Sigmoid colon (tissue), 7 donors: Measurements from ENCODE around the gene WDR75. TPM values are rescaled to one million over a fixed set of nuclear protein-coding genes. Genes with fewer than 3 reads are reported as not detected.

ENCODE experiments used
- DNase-seq: peaks from one replicate; pipeline ENCODE4 v3.0.0-alpha.2; 2019
- H3K27ac ChIP-seq, 4 donors: fragments of 200-600 bp; sonication (generic); one replicate each; pipeline ENCODE4 v1.5.1; 2016 to 2019; ENCODE audit warnings: mild to moderate bottlenecking in 1 of 4
- H3K27me3 ChIP-seq, 3 donors: fragments of 200-600 bp; sonication (generic); one replicate each; pipeline ENCODE4 v1.5.1; 2019; ENCODE audit warnings: mild to moderate bottlenecking in 1 of 3
- H3K36me3 ChIP-seq, 4 donors: fragments of 200-600 bp; sonication (generic); one replicate each; pipeline ENCODE4 v1.5.1; 2016 to 2019
- H3K4me1 ChIP-seq, 4 donors: fragments of 200-600 bp; sonication (generic); one replicate each; pipeline ENCODE4 v1.5.1; 2017 to 2019
- H3K4me3 ChIP-seq, 4 donors: fragments of 200-600 bp; sonication (generic); one replicate each; pipeline ENCODE4 v1.5.1; 2017 to 2019; ENCODE audit warnings: mild to moderate bottlenecking in 2 of 4, moderate library complexity in 1 of 4
- H3K9me3 ChIP-seq, 4 donors: fragments of 200-600 bp in 3 of 4; sonication (generic) in 3 of 4; one replicate each; pipeline versions ENCODE4 v1.5.1 to v1.6.1; 2013 to 2019
- EP300 ChIP-seq, 4 donors: sonication (generic); formaldehyde crosslinking; IDR thresholded peaks; one replicate each; pipeline ENCODE4 v1.6.1; 2017; ENCODE audit warnings: antibody characterized with exemption in 4 of 4
- POLR2A ChIP-seq, 2 donors: fragments of 450-650 bp; IDR thresholded peaks; one replicate each; pipeline ENCODE4 v1.6.1; 2016; ENCODE audit warnings: antibody characterized with exemption in 2 of 2, mild to moderate bottlenecking in 2 of 2, moderate library complexity in 2 of 2
- POLR2AphosphoS5 ChIP-seq, 4 donors: sonication (generic); formaldehyde crosslinking; IDR thresholded peaks; one replicate each; pipeline ENCODE4 v1.6.1; 2017; ENCODE audit warnings: antibody characterized with exemption in 4 of 4
- WGBS, 2 donors: extraction: QIAGEN DNeasy Blood & Tissue Kit; methylation state at CpG; one replicate each; pipeline ENCODE4 v1.1.7; 2013; 5-methylcytosine and 5-hydroxymethylcytosine counted together
- intact Hi-C: fragments of 100-400 bp; cut with DNase I; formaldehyde crosslinking; loops from one replicate; pipeline ENCODE4 v1.15.1; 2023
- polyA plus RNA-seq, 3 donors: library from polyadenylated mRNA; stranded (reverse); fragments of 200-250 nt; gene quantifications; one replicate each; pipeline ENCODE4 v1.2.3, GENCODE V29; 2013
- total RNA-seq, 4 donors: library from RNA; depleted of rRNA; stranded (reverse); fragments of >200 nt; gene quantifications; one replicate each; pipeline ENCODE4 v1.1.0, GENCODE V29; 2016
- TF ChIP-seq, protein P1 (sequence below), 4 experiments: fragments of 450-650 bp in 3 of 4; fragments of 200-600 bp in 1 of 4; IDR thresholded peaks; one replicate each; pipeline ENCODE4 v1.5.1; 2016 to 2019; ENCODE audit warnings: antibody characterized with exemption in 4 of 4, mild to moderate bottlenecking in 3 of 4, moderate library complexity in 2 of 4
- donor health status: healthy with polysubstance abuse.
- donor health status: Bipolar disorder and iron deficiency.
- donor health status: healthy.

The WDR75 gene
- total and polyA plus RNA-seq, 7 donors, result 7.6 to 43.5 (median 25.8) TPM

DNA sequence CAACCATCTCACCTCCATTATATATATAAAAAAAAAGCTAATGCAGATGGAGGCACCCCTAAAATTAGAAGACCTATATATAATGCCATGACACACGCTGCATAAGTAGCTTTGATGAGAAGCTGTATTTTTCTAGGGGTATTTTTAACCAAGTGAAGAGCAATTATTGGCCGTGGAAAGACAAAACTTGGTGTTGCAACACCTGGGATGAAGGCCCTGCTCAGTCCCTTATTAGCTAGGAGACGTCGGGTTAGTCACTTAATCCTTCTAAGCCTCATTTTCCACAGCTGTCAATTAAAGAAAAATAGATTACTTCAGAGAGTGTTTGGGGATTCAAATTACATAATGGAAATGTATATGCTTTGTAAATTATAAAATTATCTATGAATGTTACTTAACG, 63.0 kb downstream of the WDR75 start:
- no peaks in the 10 kb centered on the region for H3K36me3 ChIP-seq
- no peak overlapping the region for H3K4me3 ChIP-seq
- DNase-seq, result no peak
- H3K9me3 ChIP-seq, result no peaks in the 10 kb centered on the region
- intact Hi-C loops, result no loop called here
- 90 to 95% methylated on average over 5 of the region's 5 CpGs for WGBS, 2 donors
- no peak overlapping the region for H3K27ac ChIP-seq
- no peaks in the 10 kb centered on the region for H3K4me1 ChIP-seq
- H3K27me3 ChIP-seq, result no peaks in the 10 kb centered on the region
- no peak for TF ChIP-seq POLR2AphosphoS5 (IDR thresholded peaks at IDR 0.05)
- TF ChIP-seq EP300 (IDR thresholded peaks at IDR 0.05), result no peak
- TF ChIP-seq, protein P1, sequence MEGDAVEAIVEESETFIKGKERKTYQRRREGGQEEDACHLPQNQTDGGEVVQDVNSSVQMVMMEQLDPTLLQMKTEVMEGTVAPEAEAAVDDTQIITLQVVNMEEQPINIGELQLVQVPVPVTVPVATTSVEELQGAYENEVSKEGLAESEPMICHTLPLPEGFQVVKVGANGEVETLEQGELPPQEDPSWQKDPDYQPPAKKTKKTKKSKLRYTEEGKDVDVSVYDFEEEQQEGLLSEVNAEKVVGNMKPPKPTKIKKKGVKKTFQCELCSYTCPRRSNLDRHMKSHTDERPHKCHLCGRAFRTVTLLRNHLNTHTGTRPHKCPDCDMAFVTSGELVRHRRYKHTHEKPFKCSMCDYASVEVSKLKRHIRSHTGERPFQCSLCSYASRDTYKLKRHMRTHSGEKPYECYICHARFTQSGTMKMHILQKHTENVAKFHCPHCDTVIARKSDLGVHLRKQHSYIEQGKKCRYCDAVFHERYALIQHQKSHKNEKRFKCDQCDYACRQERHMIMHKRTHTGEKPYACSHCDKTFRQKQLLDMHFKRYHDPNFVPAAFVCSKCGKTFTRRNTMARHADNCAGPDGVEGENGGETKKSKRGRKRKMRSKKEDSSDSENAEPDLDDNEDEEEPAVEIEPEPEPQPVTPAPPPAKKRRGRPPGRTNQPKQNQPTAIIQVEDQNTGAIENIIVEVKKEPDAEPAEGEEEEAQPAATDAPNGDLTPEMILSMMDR (IDR thresholded peaks at IDR 0.05), result no peak
- TF ChIP-seq POLR2A (IDR thresholded peaks at IDR 0.05), result no peak

DNA sequence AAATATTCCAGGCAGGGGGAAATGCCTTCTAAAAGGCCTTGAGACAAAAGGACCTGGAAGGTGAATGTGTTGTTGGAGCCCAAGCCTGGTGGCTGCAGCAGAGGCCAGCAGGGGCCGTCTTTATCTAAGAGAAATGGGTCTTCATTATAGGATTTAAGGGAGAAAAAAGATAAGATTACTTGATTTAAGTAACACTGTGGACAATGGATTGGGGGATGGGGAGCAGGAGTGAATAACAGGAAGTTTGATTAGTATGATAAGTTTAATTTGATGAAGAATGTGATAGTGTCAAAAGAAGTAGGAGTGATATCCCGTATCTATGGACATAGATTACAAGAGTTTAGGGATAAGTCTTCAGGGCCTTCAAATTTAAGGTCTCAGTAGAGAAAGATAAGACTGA, 64.2 kb downstream of the WDR75 start:
- no peaks in the 10 kb centered on the region for H3K36me3 ChIP-seq
- DNase-seq, result no peak
- H3K4me3 ChIP-seq, result no peak overlapping the region
- H3K27ac ChIP-seq, result no peak overlapping the region
- H3K27me3 ChIP-seq, result no peaks in the 10 kb centered on the region
- TF ChIP-seq, protein P1 (IDR thresholded peaks at IDR 0.05), result no peak
- no peak for TF ChIP-seq EP300 (IDR thresholded peaks at IDR 0.05)
- no peak for TF ChIP-seq POLR2A (IDR thresholded peaks at IDR 0.05)
- no peak for TF ChIP-seq POLR2AphosphoS5 (IDR thresholded peaks at IDR 0.05)
- no peaks in the 10 kb centered on the region for H3K9me3 ChIP-seq
- WGBS, 2 donors, result 83% methylated on average over 2 of the region's 2 CpGs
- intact Hi-C loops, result no loop called here
- H3K4me1 ChIP-seq, result no peaks in the 10 kb centered on the region

DNA sequence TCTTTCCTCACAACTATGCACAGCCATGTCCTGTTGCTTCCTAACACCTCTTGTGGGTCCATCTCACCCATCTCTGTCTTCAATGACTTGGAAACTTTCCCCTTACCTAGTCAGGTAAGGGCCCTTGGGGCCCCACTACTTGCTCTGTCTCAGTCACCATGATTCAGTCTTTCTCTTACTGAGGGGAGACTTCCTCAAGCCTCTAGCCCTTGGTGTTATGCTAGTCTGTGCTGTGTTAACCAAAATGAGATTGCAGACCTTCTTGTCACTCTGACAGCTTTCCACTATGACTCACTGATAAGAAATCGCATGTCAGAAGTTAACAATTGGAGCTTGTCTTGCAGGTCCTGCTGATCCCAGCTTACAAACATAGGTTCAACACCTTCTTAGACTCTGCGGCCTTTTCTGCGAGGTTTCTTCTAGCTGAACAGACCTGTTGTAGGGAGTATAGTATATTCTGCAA, 65.3 kb downstream of the WDR75 start:
- no peak for DNase-seq
- intact Hi-C loops, result no loop called here
- H3K4me1 ChIP-seq, result no peaks in the 10 kb centered on the region
- no peaks in the 10 kb centered on the region for H3K27me3 ChIP-seq
- WGBS, 2 donors, result 70 to 81% methylated on average over 3 of the region's 3 CpGs
- H3K9me3 ChIP-seq, result no peaks in the 10 kb centered on the region
- TF ChIP-seq POLR2A (IDR thresholded peaks at IDR 0.05) (no peak), EP300 (IDR thresholded peaks at IDR 0.05) (no peak), POLR2AphosphoS5 (IDR thresholded peaks at IDR 0.05) (no peak)
- TF ChIP-seq, protein P1 (IDR thresholded peaks at IDR 0.05), result no peak
- H3K4me3 ChIP-seq, result no peak overlapping the region
- no peaks in the 10 kb centered on the region for H3K36me3 ChIP-seq
- no peak overlapping the region for H3K27ac ChIP-seq

DNA sequence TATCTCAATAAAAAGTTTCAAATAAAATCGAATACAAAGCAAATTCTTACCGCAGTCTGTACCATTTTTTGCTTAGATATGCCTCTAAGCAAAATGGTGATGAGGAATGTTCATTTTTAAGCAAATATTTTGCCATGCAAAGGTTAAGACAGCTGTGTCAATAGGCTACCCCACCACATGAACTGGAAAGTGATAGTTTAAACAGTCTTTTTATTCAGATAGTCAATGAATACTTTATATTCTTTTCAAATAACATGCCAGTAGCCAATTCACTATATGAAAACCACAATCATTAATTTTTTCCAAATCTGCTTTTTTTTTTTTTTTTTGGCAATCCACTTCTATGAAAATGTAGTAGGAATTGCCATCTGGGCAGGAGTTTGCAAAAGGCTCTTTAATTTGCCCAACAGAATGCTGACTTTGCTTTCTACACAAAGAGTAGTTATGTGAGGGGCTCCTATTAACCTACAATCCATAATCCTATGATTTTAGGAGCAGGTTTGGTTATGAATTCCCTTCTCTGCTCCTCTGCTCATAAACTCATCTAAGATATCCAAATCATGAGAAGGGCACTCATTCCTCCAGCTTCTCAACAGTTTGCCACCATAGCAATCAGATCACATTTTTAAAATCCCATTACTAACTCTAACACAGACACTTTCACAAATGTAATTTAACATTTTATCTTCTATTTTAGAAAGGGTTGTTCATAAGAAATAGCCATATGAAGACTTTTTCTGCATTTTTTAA, 70.1 kb downstream of the WDR75 start:
- TF ChIP-seq POLR2AphosphoS5 (IDR thresholded peaks at IDR 0.05) (no peak), POLR2A (IDR thresholded peaks at IDR 0.05) (no peak), EP300 (IDR thresholded peaks at IDR 0.05) (no peak)
- TF ChIP-seq, protein P1 (IDR thresholded peaks at IDR 0.05), result no peak
- no peaks in the 10 kb centered on the region for H3K4me1 ChIP-seq
- no peak overlapping the region for H3K27ac ChIP-seq
- no peaks in the 10 kb centered on the region for H3K36me3 ChIP-seq
- no peak for DNase-seq
- H3K9me3 ChIP-seq, result no peaks in the 10 kb centered on the region
- 89 to 93% methylated on average over 2 of the region's 2 CpGs for WGBS, 2 donors
- intact Hi-C loops, result no loop called here
- H3K4me3 ChIP-seq, result no peak overlapping the region
- no peaks in the 10 kb centered on the region for H3K27me3 ChIP-seq

DNA sequence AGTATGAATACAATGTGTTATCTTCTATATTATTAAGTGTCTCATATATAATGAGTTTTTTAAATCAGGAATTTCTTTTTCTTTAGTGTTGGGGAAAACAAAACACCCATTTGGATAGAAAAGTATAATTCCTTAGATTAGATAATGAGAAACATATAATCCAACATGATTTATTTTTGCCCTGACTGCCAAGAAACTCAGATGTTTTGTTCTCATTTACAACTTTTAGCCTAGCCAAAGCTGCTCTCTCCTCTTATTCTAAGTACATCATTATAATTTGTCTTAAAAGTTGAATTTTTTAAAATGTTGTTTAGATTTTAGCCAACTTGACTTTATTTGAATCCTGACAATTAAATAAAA, 70.7 kb downstream of the WDR75 start:
- H3K4me1 ChIP-seq, result no peaks in the 10 kb centered on the region
- H3K4me3 ChIP-seq, result no peak overlapping the region
- no peaks in the 10 kb centered on the region for H3K9me3 ChIP-seq
- H3K36me3 ChIP-seq, result no peaks in the 10 kb centered on the region
- no peak for DNase-seq
- H3K27me3 ChIP-seq, result no peaks in the 10 kb centered on the region
- intact Hi-C loops, result no loop called here
- TF ChIP-seq, protein P1 (IDR thresholded peaks at IDR 0.05), result no peak
- TF ChIP-seq EP300 (IDR thresholded peaks at IDR 0.05), result no peak
- TF ChIP-seq POLR2AphosphoS5 (IDR thresholded peaks at IDR 0.05), result no peak
- no peak for TF ChIP-seq POLR2A (IDR thresholded peaks at IDR 0.05)
- no peak overlapping the region for H3K27ac ChIP-seq
